A673 (cell line): ENCODE measurements around the gene PRIM1. TPM values are rescaled to one million over a fixed set of nuclear protein-coding genes. Genes with fewer than 3 reads are reported as not detected.

Source experiments
- BruUV-seq: library from RNA; stranded (reverse); fragments of 400-500 nt; replicated peaks from 2 replicates; lab custom pipeline; 2021; lab: Mats Ljungman, UMichigan
- CTCF ChIA-PET: fragments of 300-600 bp; sonication (Branson Sonifier 250); formaldehyde crosslinking; loops from one replicate; lab custom pipeline; 2022; ENCODE audit warnings: antibody characterized with exemption; lab: Charles Lee
- POLR2A ChIA-PET: fragments of 300-600 bp; sonication (Branson Sonifier 250); formaldehyde crosslinking; loops from one replicate; lab custom pipeline; 2022; ENCODE audit warnings: antibody characterized with exemption; ENCODE audit not compliant: low non-redundant PET; lab: Charles Lee
- DNase-seq: peaks from one replicate; pipeline ENCODE4 v3.0.0-alpha.2; 2015; ENCODE audit warnings: low spot score
- H3K27ac ChIP-seq: fragments of 200-600 bp; sonication (generic); 2 replicates; pipeline ENCODE4 v1.5.1; 2016; ENCODE audit warnings: mixed run types, low read depth, mild to moderate bottlenecking, mixed read lengths, antibody characterized with exemption, low read length; ENCODE audit not compliant: poor library complexity, severe bottlenecking
- H3K27me3 ChIP-seq: fragments of 200-600 bp; sonication (generic); replicated peaks from 2 replicates; pipeline ENCODE4 v1.6.1; 2017; ENCODE audit warnings: mixed run types, low read depth, mild to moderate bottlenecking, mixed read lengths, antibody characterized with exemption, low read length; ENCODE audit not compliant: insufficient read depth, poor library complexity
- H3K36me3 ChIP-seq: fragments of 200-600 bp; sonication (generic); 2 replicates; pipeline ENCODE4 v1.6.1; 2016; ENCODE audit warnings: mixed run types, mild to moderate bottlenecking, mixed read lengths, antibody characterized with exemption, low read length; ENCODE audit not compliant: insufficient read depth, poor library complexity, severe bottlenecking
- H3K4me1 ChIP-seq: fragments of 200-600 bp; sonication (generic); 2 replicates; pipeline ENCODE4 v1.6.1; 2017; ENCODE audit warnings: mixed run types, mild to moderate bottlenecking, mixed read lengths, antibody characterized with exemption, low read length; ENCODE audit not compliant: insufficient read depth, poor library complexity, severe bottlenecking
- H3K4me3 ChIP-seq: fragments of 200-600 bp; sonication (generic); 2 replicates; pipeline ENCODE4 v1.5.1; 2016; ENCODE audit warnings: low read depth, mixed run types, mild to moderate bottlenecking, mixed read lengths, low read length; ENCODE audit not compliant: poor library complexity, severe bottlenecking
- H3K9me3 ChIP-seq: fragments of 200-600 bp; sonication (generic); 2 replicates; pipeline ENCODE4 v1.6.1; 2016; ENCODE audit warnings: mixed run types, low read depth, mild to moderate bottlenecking, mixed read lengths, antibody characterized with exemption, low read length; ENCODE audit not compliant: poor library complexity, severe bottlenecking
- EZH2 ChIP-seq: fragments of 200-600 bp; sonication (generic); IDR thresholded peaks from 2 replicates; pipeline ENCODE4 v1.6.1; 2017; ENCODE audit warnings: borderline replicate concordance, low read depth, mild to moderate bottlenecking, mixed read lengths, antibody characterized with exemption, low read length; ENCODE audit not compliant: poor library complexity, severe bottlenecking
- intact Hi-C: fragments of 100-400 bp; cut with micrococcal nuclease; formaldehyde crosslinking; loops from one replicate; pipeline ENCODE4 v1.10.0; 2022; ENCODE audit not compliant: unreplicated experiment
- total RNA-seq: library from RNA; stranded (reverse); gene quantifications from 2 replicates; pipeline ENCODE4 v1.2.3, GENCODE V29; 2021
- TF ChIP-seq, protein P1 (sequence below): fragments of 300-800, 200-600 bp; sonication (generic); conservative IDR thresholded peaks from 2 replicates; pipeline ENCODE4 v1.5.1; 2017; ENCODE audit warnings: low read depth, mild to moderate bottlenecking, antibody characterized with exemption, low read length, moderate library complexity, mixed read lengths

PRIM1 gene
- total RNA-seq, 1 experiment from 2014 or later, result 51.9 TPM

DNA sequence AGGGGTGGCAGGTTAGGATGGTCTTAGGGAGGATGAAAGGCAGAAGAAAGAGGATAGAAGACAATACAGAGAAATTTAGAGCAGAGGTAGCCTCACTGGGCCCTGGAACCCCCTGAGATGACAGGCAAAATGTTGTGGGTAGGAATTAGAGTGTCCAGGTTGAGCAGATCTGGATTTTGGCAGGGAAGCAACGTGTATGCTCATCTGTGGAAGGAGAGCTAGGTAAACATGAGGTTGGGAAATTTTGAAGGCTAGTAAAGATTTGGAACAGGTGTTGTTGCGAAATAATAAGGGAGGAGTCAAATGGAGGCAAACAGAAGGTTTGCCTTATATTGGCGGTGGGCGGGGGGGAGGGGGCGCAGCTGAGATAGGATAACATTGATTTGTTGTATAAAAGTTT, 16.3 kb upstream of the PRIM1 start:
- no peak overlapping the region for H3K27ac ChIP-seq
- TF ChIP-seq, protein P1, sequence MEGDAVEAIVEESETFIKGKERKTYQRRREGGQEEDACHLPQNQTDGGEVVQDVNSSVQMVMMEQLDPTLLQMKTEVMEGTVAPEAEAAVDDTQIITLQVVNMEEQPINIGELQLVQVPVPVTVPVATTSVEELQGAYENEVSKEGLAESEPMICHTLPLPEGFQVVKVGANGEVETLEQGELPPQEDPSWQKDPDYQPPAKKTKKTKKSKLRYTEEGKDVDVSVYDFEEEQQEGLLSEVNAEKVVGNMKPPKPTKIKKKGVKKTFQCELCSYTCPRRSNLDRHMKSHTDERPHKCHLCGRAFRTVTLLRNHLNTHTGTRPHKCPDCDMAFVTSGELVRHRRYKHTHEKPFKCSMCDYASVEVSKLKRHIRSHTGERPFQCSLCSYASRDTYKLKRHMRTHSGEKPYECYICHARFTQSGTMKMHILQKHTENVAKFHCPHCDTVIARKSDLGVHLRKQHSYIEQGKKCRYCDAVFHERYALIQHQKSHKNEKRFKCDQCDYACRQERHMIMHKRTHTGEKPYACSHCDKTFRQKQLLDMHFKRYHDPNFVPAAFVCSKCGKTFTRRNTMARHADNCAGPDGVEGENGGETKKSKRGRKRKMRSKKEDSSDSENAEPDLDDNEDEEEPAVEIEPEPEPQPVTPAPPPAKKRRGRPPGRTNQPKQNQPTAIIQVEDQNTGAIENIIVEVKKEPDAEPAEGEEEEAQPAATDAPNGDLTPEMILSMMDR, result no peak
- no peak for TF ChIP-seq EZH2
- H3K9me3 ChIP-seq, result no peaks in the 10 kb centered on the region
- intact Hi-C loops, result no loop called here
- ChIA-PET POLR2A (no interaction called here), CTCF (no interaction called here)
- no peaks in the 10 kb centered on the region for H3K27me3 ChIP-seq
- BruUV-seq, result no TSS peak
- no peaks in the 10 kb centered on the region for H3K36me3 ChIP-seq
- H3K4me3 ChIP-seq, result no peak overlapping the region
- no peak for DNase-seq
- H3K4me1 ChIP-seq, result no peaks in the 10 kb centered on the region

DNA sequence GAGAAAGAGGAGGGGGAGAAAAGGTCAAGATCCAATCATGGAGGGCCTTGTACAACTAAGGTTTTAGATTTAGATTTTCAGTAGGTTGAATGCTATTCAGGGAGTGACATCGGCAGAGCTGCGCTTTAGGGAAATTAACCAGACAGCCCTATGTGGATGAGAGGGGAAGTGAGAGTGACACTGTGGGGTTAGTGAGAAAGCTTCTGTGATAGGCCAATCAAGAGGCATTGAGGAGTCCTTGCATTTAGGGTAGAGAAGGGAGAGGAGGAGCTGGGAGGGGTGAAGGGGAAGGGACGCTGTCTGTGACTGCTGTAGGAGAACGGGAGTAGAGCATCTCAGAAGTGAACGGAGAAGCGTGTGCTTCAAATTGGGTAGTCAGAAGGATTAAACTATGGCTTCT, 14.4 kb upstream of the PRIM1 start:
- no peak overlapping the region for H3K27ac ChIP-seq
- DNase-seq, result no peak
- ChIA-PET POLR2A (no interaction called here), CTCF (interaction anchor here (0.6 kb wide), 1 partner anchor 9 kb away, joined by 14 read pairs; no protein-coding TSS in a partner anchor)
- H3K9me3 ChIP-seq, result no peaks in the 10 kb centered on the region
- H3K36me3 ChIP-seq, result no peaks in the 10 kb centered on the region
- intact Hi-C loops, result no loop called here
- H3K27me3 ChIP-seq, result no peaks in the 10 kb centered on the region
- no TSS peak for BruUV-seq
- no peak for TF ChIP-seq EZH2
- TF ChIP-seq, protein P1, result no peak
- H3K4me1 ChIP-seq, result no peaks in the 10 kb centered on the region
- H3K4me3 ChIP-seq, result no peak overlapping the region

DNA sequence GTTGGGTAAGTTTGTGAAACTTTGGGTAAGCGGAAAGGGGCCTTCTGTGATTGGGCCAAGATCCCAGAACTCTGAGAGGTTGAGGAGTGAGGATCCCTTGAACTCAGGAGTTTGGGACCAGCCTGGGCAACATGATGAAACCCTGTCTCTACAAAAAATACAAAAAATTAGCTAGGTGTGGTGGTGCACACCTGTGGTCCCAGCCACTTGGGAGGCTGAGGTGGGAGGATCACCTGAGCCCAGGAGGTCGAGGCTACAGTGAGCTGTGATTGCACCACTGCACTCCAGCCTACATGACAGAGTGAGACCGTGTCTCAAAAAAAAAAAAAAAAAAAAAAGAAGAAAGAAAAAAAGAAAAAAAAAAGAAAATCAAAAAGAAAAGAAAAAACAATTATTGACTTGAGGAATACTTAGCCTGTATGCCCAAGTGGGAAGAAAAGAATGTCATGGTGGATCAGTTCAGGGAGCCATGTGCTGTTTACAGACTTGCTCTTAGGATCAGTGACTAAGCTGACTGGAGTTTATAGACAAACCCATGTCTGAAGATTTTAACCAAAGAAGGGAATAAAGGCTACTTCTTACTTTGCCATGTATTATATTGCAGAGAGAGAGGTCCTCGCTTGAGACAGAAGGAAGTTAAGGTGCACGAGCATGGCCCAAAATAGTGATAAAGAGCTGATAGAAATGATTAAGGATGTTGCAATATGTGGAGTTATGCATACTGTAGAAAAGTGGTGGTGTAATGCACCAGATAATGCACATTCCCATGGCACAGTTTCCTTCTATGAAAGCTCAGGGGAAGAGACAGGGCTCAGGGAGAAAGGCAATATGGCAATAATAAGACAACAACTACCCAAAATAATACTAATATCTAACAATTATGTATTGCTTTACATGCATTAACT, 11.9 kb upstream of the PRIM1 start:
- BruUV-seq, result no TSS peak
- CTCF ChIA-PET, result interaction anchor here (1.0 to 1.1 kb wide), 2 partner anchors 223 to 224 kb away, joined by 3 to 5 read pairs; no protein-coding TSS in a partner anchor
- Histone ChIP-seq H3K9me3 (no peaks in the 10 kb centered on the region), H3K4me1 (no peaks in the 10 kb centered on the region), H3K36me3 (no peaks in the 10 kb centered on the region), H3K4me3 (no peak overlapping the region), H3K27me3 (no peaks in the 10 kb centered on the region), H3K27ac (no peak overlapping the region)
- intact Hi-C loops, result no loop called here
- POLR2A ChIA-PET, result no interaction called here
- DNase-seq, result no peak
- TF ChIP-seq, protein P1, result no peak
- no peak for TF ChIP-seq EZH2
